Measurements from ENCODE around the gene SLC12A3.

DNA sequence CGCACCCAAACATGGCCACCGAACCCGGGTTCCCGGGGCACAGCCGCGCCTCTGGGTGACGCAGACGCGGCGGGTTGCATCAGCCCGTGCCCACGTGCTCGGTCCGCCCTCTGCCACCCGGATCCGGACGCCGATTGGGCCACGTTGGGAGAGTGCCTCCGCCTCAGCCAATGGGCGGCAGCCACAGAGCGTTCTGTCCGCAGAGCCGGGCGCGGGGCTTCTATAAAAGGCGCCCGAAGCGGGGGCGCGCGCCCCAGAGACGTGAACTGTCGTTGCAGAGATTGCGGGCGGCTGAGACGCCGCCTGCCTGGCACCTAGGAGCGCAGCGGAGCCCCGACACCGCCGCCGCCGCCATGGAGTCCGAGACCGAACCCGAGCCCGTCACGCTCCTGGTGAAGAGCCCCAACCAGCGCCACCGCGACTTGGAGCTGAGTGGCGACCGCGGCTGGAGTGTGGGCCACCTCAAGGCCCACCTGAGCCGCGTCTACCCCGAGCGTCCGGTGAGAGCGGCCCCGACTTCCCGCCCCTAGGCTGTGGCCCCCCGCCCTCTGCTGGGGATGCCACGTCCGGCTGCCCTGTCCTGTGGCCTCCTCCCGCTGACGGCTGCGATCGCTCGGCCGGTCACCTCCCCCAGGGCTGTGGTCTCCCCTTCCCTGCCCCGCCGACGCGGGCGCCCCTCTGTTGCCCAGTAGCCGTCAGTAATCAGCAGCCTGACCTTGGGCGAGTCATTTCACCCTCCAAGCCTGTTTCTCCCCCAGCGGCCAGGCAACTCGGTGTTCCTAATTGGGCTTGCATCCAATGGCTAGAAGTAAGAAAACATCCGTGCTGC lies 67.1 kb downstream of the SLC12A3 start, which contains the start of gene HERPUD1:
- TF ChIP-seq, protein P1, sequence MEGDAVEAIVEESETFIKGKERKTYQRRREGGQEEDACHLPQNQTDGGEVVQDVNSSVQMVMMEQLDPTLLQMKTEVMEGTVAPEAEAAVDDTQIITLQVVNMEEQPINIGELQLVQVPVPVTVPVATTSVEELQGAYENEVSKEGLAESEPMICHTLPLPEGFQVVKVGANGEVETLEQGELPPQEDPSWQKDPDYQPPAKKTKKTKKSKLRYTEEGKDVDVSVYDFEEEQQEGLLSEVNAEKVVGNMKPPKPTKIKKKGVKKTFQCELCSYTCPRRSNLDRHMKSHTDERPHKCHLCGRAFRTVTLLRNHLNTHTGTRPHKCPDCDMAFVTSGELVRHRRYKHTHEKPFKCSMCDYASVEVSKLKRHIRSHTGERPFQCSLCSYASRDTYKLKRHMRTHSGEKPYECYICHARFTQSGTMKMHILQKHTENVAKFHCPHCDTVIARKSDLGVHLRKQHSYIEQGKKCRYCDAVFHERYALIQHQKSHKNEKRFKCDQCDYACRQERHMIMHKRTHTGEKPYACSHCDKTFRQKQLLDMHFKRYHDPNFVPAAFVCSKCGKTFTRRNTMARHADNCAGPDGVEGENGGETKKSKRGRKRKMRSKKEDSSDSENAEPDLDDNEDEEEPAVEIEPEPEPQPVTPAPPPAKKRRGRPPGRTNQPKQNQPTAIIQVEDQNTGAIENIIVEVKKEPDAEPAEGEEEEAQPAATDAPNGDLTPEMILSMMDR (IDR thresholded peaks at IDR 0.05; ENCODE audit: borderline replicate concordance, extremely low read depth, low read length, poor library complexity, severe bottlenecking): no peak
- no peak for TF ChIP-seq EZH2 (IDR thresholded peaks at IDR 0.05; ENCODE audit: borderline replicate concordance, low read depth, low read length, severe bottlenecking)
